Hematopoietic multipotent progenitor cell treated with erythropoietin and hydrocortisone succinate and interleukin-3 and kit ligand, for 6 days (in vitro differentiated cells): ENCODE measurements around the gene TMEM200A.
A peak's percentile ranks its signal among the peaks of the same experiment; 100 is the strongest.

Experiments used
- DNase-seq: peaks from one replicate; pipeline ENCODE4 v3.0.0-alpha.2; 2015

The TMEM200A gene

DNA sequence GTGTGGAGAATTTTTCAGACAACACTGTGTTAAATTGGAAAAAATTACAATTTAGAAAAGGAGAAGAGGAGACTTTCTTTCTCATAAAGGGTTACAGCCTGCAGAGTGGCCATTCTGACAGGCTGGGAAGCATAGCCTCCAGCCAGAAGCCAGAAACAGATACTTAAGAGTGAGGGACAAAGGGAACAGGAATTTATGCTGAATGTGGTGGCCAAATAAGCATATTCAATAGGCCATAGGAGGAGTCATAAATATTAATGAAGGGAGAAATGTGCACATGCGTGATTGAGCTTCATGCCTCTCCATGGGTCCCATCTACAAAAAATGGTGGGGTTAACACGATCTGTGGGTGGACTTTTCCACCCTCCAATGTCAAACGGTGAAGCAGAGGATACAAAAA is 13.4 kb downstream of the TMEM200A start:
- no peak for DNase-seq

- DNase-seq: no peak
Observed at GRCh38 chr6:130381012-130381411, 15.2 kb downstream of the TMEM200A start.

- DNase-seq: peak; percentile 23
Observed at GRCh38 chr6:130381459-130382380, 15.9 kb downstream of the TMEM200A start.

- no peak for DNase-seq
Observed at GRCh38 chr6:130382872-130383490, 17.2 kb downstream of the TMEM200A start.

GRCh38 chr6:130385064-130385695 is 19.4 kb downstream of the TMEM200A start:
- no peak for DNase-seq

DNA sequence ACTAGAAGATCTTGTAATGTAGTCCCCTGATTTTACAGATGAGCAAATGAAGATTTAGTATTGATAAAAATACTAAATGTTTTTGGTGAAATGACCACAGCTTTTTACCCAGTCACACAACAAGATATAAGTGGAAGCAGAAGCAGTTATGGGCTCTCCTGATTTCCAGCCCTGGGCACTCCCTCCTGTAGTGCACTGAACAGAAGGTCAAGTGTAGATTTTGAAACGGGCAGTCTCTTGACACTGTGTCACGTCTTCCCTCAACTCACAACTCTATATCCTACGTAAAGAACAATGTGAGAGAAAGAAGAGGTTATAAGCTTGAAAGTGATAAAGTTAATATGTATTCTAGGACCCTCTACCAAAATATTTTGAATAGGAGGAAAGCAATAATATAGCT is 23.3 kb downstream of the TMEM200A start:
- DNase-seq: no peak

- DNase-seq: no peak
Observed at GRCh38 chr6:130390890-130391289, 25.1 kb downstream of the TMEM200A start.

- DNase-seq: no peak
Observed at GRCh38 chr6:130393306-130393705, 27.5 kb downstream of the TMEM200A start.

- no peak for DNase-seq
Observed at GRCh38 chr6:130394246-130394645, 28.4 kb downstream of the TMEM200A start.

- DNase-seq: no peak
Observed at GRCh38 chr6:130395164-130395563, 29.3 kb downstream of the TMEM200A start.

GRCh38 chr6:130396722-130397121 is 30.9 kb downstream of the TMEM200A start:
- DNase-seq: no peak

DNA sequence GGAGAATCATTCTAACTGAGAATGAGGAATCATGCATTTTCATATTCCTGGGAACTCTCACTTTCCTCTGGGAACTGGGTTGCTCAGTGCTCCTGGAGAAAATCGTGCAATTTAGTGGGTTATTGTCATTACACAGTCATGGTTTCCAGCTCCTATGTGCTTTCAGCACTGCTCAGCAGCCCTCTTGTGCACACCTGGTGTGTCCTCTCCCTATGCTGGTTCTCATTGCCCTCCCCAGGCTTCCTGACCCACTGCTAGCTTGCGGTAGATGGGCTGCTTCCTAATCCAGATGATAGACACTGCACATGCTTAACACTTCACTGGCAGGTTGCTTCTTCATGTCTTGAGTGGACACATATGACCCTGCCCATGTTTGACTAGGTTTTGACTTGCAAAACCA is 39.7 kb downstream of the TMEM200A start:
- no peak for DNase-seq

GRCh38 chr6:130407032-130407431 is 41.2 kb downstream of the TMEM200A start:
- DNase-seq: no peak

DNA sequence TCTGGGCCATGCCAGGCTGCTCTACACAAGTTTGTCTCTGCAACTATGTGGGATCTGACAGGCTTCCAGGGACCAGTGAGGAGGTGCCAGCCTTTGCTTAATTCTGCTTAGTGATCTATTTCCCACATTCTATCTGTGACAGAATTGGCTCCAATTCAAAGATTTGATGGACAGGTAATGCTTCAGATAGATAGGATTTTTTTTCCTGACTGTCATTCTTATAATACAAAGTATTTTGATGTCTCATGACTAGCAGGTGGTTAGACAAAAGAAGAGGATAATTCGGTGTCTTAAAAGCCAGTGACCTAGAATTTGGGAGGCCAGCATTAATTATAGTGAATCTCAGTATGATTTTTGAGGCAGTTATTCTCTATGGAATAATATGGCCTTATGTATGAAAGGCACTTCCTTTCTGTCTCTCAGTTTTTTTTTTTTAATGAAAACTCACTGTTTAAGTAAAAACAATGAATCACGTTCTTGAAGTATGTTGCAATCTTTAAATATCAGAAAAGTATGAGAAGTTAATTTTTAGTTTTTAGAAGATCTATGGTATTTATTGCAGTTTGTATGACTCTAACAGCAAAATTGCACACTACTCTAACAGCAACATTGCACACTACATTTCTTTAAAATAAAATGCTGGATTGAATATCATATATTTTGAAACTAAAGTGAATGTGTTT is 43.7 kb downstream of the TMEM200A start:
- DNase-seq: no peak

DNA sequence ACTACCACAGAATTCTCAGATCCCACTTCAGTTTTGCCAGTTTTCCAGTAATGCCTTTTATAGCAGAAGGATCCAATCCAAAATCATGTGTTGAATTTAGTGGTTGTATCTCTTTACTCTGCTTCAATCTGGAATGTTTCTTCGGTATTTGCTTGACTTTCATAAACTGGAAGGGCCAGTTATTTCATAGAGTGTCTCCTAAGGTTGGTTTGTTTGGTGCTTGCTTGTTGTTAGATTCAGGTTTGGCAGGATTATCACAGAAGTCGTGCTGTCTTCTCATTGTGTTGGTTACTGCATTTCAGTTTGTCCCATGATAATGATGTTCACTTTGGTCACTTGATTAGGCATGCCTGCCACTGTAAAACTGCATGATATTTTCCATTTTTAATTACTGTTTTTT is 45.7 kb downstream of the TMEM200A start:
- DNase-seq: no peak

GRCh38 chr6:130412556-130413290 is 46.9 kb downstream of the TMEM200A start:
- DNase-seq: no peak

- peak; percentile 4 for DNase-seq
Observed at GRCh38 chr6:130417951-130418350, 52.1 kb downstream of the TMEM200A start.

DNA sequence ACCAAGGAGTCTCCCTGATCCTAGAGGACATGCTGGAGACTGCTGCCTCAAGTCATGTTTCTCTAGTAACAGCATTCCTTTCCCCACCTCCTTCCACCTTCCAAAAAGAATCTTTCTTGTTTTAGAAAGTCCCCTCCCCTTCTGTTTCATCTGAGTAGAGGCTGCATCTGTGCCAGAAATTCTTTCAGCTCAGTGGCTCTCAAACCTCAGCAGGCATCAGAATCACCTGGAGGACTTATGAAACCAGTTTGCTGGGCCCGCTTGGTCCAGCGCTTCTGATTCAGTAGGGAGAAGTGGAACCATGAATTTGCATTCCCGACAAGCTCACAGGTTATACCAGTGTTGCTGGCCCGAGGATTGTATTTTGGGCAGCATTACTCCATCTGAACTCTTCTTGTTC is 55.1 kb downstream of the TMEM200A start:
- DNase-seq: no peak

GRCh38 chr6:130421585-130421984 is 55.8 kb downstream of the TMEM200A start:
- DNase-seq: no peak

DNA sequence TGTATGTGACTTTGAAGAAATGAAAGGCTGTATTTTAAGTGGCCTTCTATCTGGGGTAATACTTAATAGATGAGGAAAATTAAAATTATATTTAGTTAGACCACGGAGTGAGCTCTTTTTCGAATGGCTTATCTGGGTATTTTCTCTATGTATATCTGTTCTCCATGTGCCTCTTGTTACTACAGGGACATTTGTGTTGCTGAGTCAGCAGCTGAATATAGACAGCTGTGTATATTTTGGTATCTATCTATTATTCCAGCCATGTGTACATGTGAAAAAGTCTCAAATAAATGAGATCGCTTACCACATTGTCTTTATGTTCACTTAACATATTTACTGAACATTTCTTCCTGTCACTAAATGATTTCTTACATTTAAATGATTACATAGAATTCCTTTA is 57.2 kb downstream of the TMEM200A start:
- DNase-seq: no peak

DNA sequence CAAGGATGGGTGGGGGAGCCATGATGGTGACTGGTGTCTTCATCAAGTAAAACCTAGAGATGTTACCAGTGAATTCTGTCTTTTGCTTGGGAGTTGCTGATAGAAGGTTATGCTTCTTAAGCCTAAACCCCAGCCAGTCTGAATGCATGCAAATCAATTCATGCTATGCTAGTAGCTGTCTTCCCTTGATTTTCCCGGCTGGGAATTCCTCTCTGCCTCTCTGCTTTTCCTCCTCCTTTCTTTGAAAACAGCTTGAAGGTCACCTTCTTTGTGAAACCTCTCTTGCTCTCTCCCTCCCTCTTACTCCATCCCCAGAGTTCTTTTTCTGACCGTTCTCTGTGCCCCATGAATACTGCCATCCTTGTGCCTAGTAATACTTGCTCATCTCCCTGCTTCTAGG is 58.9 kb downstream of the TMEM200A start:
- DNase-seq: no peak

DNA sequence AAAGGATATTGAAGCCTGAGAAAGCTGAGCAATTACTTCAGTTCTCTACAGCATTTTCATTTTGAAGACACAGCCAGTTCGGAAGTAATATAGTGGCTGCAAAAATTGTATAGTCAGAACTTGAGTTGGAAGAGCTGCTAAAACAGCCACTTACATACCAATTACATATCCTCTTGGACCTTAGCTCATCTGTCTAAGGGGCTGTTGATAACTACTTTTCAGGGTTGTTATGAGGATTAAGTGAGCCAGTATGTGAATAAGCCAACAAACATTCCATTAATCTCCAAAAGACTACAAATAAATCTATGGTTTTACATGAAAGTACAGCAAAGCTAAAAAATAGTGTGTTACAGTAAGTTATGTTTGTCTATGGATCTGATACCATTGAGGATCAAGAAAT is 59.7 kb downstream of the TMEM200A start:
- no peak for DNase-seq
